K562 (cell line): ENCODE data around the gene COMMD1. TPM values are rescaled to one million over a fixed set of nuclear protein-coding genes. Genes with fewer than 3 reads are reported as not detected.

Experiments
- ADNP ChIP-seq: fragments of 200-800 bp; sonication (Bioruptor generic); IDR thresholded peaks from 2 replicates; pipeline ENCODE4 v1.6.1; 2016; ENCODE audit warnings: missing genetic modification characterization, missing compliant biosample characterization
- CCNT2 ChIP-seq: IDR thresholded peaks from 2 replicates; pipeline ENCODE4 v1.6.1; 2011; ENCODE audit warnings: borderline replicate concordance, low read depth, mild to moderate bottlenecking, moderate library complexity, mixed read lengths, low read length; ENCODE audit not compliant: insufficient read length; ENCODE audit errors: extremely low read depth
- FOXA1 ChIP-seq: fragments of 450-650 bp; IDR thresholded peaks from 2 replicates; pipeline ENCODE4 v1.6.1; 2016; ENCODE audit warnings: mild to moderate bottlenecking, borderline replicate concordance
- HDAC1 ChIP-seq, 2 experiments: fragments of 450-650 bp; IDR thresholded peaks; 2 replicates each; pipeline ENCODE4 v1.6.1; 2016 to 2017; ENCODE audit warnings: inconsistent platforms in 1 of 2, mild to moderate bottlenecking in 1 of 2, moderate library complexity in 1 of 2
- HIVEP1 ChIP-seq: fragments of 250-450 bp; sonication (Bioruptor Pico); IDR thresholded peaks from 2 replicates; pipeline ENCODE4 v1.4.0; 2020; ENCODE audit warnings: mild to moderate bottlenecking
- KAT7 ChIP-seq: sonication (generic); formaldehyde crosslinking; IDR thresholded peaks from 2 replicates; pipeline ENCODE4 v1.8.0; 2022; ENCODE audit warnings: missing genetic modification reagents, mild to moderate bottlenecking, borderline replicate concordance
- NEUROD1 ChIP-seq: fragments of 150-350 bp; IDR thresholded peaks from 2 replicates; pipeline ENCODE4 v1.6.1; 2014; ENCODE audit warnings: borderline replicate concordance, low read length, low read depth; ENCODE audit not compliant: partially characterized antibody
- TEAD4 ChIP-seq, 2 experiments: sonication (generic) in 1 of 2; formaldehyde crosslinking in 1 of 2; IDR thresholded peaks; 2 replicates each; pipeline versions ENCODE4 v1.6.1 to v1.8.0; 2012 to 2022; ENCODE audit warnings: borderline replicate concordance in 1 of 2, inconsistent platforms in 1 of 2, low read length in 1 of 2, mild to moderate bottlenecking in 1 of 2, missing genetic modification reagents in 1 of 2
- ZBTB1 ChIP-seq: sonication (generic); formaldehyde crosslinking; IDR thresholded peaks from 2 replicates; pipeline ENCODE4 v1.8.1; 2023; ENCODE audit warnings: missing genetic modification reagents, low read depth, mild to moderate bottlenecking, borderline replicate concordance
- ZNF274 ChIP-seq: IDR thresholded peaks from 2 replicates; pipeline ENCODE4 v1.6.1; 2011; ENCODE audit warnings: low read depth, mild to moderate bottlenecking, low read length, moderate library complexity, borderline replicate concordance
- polyA plus RNA-seq, 8 experiments: library from polyadenylated mRNA; depleted of rRNA in 4 of 8; stranded (reverse) in 5 of 8; unstranded in 3 of 8; fragments of >200 nt; fragmentation: Nextera tagmentation in 2 of 8; fragmentation: Illumina TruSeq in 1 of 8; extraction: Ambion mirVana in 2 of 8; extraction: Trizol in 1 of 8; gene quantifications; 2 replicates each; pipeline versions ENCODE4 v1.2.1 to v1.2.3, GENCODE V29; 2011 to 2014; ENCODE audit warnings: inconsistent platforms in 1 of 8, missing spikeins in 1 of 8
- total RNA-seq, 7 experiments: library from RNA; depleted of rRNA in 6 of 7; stranded (reverse); fragments of >200 nt in 6 of 7; fragmentation: Illumina TruSeq in 2 of 7; extraction: Trizol in 2 of 7; gene quantifications; 2 replicates each; pipeline versions ENCODE4 v1.2.1 to v1.2.3, GENCODE V29; 2011 to 2021; ENCODE audit warnings: low replicate concordance in 1 of 7
- TF ChIP-seq, protein P1 (sequence below): fragments of 450-650 bp; IDR thresholded peaks from 2 replicates; pipeline ENCODE4 v1.6.1; 2016; ENCODE audit warnings: low read depth
- TF ChIP-seq, protein P2 (sequence below): fragments of 450-650 bp; IDR thresholded peaks from 2 replicates; pipeline ENCODE4 v1.6.1; 2016; ENCODE audit warnings: antibody characterized with exemption
- TF ChIP-seq, protein P3 (sequence below): fragments of 450-650 bp; formaldehyde crosslinking; IDR thresholded peaks from 2 replicates; pipeline ENCODE4 v1.4.0; 2022; ENCODE audit warnings: missing genetic modification characterization
- TF ChIP-seq, protein P4 (sequence below): fragments of 450-650 bp; IDR thresholded peaks from 2 replicates; pipeline ENCODE4 v1.6.1; 2016; ENCODE audit warnings: low read depth, mild to moderate bottlenecking, moderate library complexity

The COMMD1 gene
- total and polyA plus RNA-seq, 9 of the 15 experiments (the other 6 are each of a cell fraction or from before 2014, with no cell fraction given), result 14.4 to 77.0 (median 21.4) TPM

DNA sequence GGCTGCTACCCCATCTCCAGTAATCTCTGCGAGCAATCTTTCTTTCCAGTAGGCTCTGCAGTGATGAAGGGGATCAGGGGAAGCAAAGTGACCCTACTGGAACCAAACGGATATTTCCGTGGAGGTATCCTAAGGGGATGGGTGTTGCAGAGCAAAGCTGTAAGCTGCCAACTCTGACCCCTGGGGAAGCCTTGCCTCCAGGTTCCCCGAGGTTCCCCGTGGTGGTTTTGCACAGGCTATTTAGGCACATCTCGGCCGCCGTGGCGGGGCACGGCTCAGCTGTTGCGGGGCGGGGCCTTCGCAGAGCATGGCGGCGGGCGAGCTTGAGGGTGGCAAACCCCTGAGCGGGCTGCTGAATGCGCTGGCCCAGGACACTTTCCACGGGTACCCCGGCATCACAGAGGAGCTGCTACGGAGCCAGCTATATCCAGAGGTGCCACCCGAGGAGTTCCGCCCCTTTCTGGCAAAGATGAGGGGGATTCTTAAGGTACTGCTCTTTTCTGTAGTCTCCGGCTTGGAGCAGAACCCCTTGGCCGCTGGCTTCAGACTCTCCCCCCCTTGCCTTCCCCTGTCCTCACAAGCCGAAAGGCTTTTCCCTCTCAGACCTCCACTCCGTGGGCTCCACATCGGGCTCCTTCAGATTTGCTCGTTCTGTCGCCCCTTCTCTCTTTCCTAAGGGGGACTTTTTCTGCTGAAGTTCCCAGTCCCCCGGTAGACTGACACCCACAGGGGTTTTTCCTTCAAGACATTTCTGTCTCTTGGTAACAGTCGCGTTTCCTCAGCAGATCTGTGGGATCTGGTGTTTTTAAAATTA, at the start of gene COMMD1 (continued):
- TF ChIP-seq, protein P1, sequence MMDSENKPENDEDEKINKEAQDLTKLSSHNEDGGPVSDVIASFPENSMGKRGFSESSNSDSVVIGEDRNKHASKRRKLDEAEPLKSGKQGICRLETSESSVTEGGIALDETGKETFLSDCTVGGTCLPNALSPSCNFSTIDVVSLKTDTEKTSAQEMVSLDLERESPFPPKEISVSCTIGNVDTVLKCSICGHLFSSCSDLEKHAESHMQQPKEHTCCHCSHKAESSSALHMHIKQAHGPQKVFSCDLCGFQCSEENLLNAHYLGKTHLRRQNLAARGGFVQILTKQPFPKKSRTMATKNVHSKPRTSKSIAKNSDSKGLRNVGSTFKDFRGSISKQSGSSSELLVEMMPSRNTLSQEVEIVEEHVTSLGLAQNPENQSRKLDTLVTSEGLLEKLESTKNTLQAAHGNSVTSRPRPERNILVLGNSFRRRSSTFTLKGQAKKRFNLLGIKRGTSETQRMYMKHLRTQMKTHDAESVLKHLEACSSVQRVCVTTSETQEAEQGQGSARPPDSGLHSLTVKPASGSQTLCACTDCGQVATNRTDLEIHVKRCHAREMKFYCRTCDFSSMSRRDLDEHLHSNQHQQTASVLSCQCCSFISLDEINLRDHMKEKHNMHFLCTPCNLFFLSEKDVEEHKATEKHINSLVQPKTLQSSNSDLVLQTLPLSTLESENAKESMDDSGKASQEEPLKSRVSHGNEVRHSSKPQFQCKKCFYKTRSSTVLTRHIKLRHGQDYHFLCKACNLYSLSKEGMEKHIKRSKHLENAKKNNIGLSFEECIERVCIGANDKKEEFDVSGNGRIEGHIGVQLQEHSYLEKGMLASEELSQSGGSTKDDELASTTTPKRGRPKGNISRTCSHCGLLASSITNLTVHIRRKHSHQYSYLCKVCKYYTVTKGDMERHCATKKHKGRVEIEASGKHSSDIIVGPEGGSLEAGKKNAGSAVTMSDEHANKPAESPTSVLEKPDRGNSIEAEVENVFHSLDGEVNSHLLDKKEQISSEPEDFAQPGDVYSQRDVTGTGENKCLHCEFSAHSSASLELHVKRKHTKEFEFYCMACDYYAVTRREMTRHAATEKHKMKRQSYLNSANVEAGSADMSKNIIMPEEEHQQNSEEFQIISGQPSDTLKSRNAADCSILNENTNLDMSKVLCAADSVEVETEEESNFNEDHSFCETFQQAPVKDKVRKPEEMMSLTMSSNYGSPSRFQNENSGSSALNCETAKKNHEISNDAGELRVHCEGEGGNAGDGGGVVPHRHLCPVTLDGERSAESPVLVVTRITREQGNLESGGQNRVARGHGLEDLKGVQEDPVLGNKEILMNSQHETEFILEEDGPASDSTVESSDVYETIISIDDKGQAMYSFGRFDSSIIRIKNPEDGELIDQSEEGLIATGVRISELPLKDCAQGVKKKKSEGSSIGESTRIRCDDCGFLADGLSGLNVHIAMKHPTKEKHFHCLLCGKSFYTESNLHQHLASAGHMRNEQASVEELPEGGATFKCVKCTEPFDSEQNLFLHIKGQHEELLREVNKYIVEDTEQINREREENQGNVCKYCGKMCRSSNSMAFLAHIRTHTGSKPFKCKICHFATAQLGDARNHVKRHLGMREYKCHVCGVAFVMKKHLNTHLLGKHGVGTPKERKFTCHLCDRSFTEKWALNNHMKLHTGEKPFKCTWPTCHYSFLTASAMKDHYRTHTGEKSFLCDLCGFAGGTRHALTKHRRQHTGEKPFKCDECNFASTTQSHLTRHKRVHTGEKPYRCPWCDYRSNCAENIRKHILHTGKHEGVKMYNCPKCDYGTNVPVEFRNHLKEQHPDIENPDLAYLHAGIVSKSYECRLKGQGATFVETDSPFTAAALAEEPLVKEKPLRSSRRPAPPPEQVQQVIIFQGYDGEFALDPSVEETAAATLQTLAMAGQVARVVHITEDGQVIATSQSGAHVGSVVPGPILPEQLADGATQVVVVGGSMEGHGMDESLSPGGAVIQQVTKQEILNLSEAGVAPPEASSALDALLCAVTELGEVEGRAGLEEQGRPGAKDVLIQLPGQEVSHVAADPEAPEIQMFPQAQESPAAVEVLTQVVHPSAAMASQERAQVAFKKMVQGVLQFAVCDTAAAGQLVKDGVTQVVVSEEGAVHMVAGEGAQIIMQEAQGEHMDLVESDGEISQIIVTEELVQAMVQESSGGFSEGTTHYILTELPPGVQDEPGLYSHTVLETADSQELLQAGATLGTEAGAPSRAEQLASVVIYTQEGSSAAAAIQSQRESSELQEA, result peak; percentile 94
- TF ChIP-seq ZNF274 (no peak), ZBTB1 (CRISPR knock-in tag) (0 out of 2 replicates have a peak, but pooled peaks have one; percentile 20), NEUROD1 (peak; percentile 81), ADNP (tag) (no peak), KAT7 (0 out of 2 replicates have a peak, but pooled peaks have one; percentile 46), CCNT2 (peak; percentile 57), TEAD4 (IDR thresholded peaks at IDR 0.05; ENCODE audit: low read length) (no peak), TEAD4 (CRISPR knock-in tag; IDR thresholded peaks at IDR 0.05; ENCODE audit: borderline replicate concordance) (no peak), HIVEP1 (CRISPR knock-in tag) (no peak), HDAC1 (IDR thresholded peaks at IDR 0.05) (peak in 1 of 2 experiments; percentile 83; a peak in 2 of 4 replicates), FOXA1 (no peak)
- TF ChIP-seq, protein P2, sequence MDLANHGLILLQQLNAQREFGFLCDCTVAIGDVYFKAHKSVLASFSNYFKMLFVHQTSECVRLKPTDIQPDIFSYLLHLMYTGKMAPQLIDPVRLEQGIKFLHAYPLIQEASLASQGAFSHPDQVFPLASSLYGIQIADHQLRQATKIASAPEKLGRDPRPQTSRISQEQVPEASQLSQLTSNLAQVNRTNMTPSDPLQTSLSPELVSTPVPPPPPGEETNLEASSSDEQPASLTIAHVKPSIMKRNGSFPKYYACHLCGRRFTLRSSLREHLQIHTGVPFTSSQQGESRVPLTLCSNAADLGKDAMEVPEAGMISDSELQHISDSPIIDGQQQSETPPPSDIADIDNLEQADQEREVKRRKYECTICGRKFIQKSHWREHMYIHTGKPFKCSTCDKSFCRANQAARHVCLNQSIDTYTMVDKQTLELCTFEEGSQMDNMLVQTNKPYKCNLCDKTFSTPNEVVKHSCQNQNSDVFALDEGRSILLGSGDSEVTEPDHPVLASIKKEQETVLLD, result no peak; the same call in 1 of the 2 replicates
- TF ChIP-seq, protein P3, sequence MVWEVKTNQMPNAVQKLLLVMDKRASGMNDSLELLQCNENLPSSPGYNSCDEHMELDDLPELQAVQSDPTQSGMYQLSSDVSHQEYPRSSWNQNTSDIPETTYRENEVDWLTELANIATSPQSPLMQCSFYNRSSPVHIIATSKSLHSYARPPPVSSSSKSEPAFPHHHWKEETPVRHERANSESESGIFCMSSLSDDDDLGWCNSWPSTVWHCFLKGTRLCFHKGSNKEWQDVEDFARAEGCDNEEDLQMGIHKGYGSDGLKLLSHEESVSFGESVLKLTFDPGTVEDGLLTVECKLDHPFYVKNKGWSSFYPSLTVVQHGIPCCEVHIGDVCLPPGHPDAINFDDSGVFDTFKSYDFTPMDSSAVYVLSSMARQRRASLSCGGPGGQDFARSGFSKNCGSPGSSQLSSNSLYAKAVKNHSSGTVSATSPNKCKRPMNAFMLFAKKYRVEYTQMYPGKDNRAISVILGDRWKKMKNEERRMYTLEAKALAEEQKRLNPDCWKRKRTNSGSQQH (CRISPR knock-in tag), result no peak
- TF ChIP-seq, protein P4, sequence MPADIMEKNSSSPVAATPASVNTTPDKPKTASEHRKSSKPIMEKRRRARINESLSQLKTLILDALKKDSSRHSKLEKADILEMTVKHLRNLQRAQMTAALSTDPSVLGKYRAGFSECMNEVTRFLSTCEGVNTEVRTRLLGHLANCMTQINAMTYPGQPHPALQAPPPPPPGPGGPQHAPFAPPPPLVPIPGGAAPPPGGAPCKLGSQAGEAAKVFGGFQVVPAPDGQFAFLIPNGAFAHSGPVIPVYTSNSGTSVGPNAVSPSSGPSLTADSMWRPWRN, result no peak
